Mesothelial cell of epicardium (in vitro differentiated cells): ENCODE measurements around the gene TRPC1. TPM values are rescaled to one million over a fixed set of nuclear protein-coding genes. Genes with fewer than 3 reads are reported as not detected.
"Not testable (repeated sequence)": the region's sequence is repeated elsewhere in the genome, so short reads cannot be mapped to it uniquely, and the experiment has no call there.

Source experiments
- DNase-seq, 2 experiments: peaks; one replicate each; pipeline ENCODE4 v3.0.0; 2021; ENCODE audit warnings: low spot score in 2 of 2; ENCODE audit not compliant: unreplicated experiment in 2 of 2
- H3K27ac Mint-ChIP-seq: 2 replicates; pipeline ENCODE4 v1.8.0; 2021; ENCODE audit warnings: mixed read lengths
- H3K27me3 Mint-ChIP-seq: 2 replicates; pipeline ENCODE4 v1.8.0; 2021; ENCODE audit warnings: low read depth, mixed read lengths
- H3K36me3 Mint-ChIP-seq: 2 replicates; pipeline ENCODE4 v1.8.0; 2021; ENCODE audit warnings: mixed read lengths
- H3K4me1 Mint-ChIP-seq: 2 replicates; pipeline ENCODE4 v1.8.0; 2021; ENCODE audit warnings: mixed read lengths
- H3K4me3 Mint-ChIP-seq: 2 replicates; pipeline ENCODE4 v1.8.0; 2021; ENCODE audit warnings: mild to moderate bottlenecking, moderate library complexity, mixed read lengths
- H3K9me3 Mint-ChIP-seq: 2 replicates; pipeline ENCODE4 v1.8.0; 2021; ENCODE audit warnings: mixed read lengths
- total RNA-seq: library from RNA; stranded (reverse); gene quantifications from 3 replicates; pipeline ENCODE4 v1.2.1, GENCODE V29; 2021
- TF ChIP-seq, protein P1 (sequence below): fragments of 200-600 bp; sonication (generic); IDR thresholded peaks from one replicate; pipeline ENCODE4 v1.5.0; 2021; ENCODE audit warnings: antibody characterized with exemption; ENCODE audit not compliant: unreplicated experiment

Gene TRPC1
- total RNA-seq, 1 donor from 2014 or later, result 15.7 TPM

DNA sequence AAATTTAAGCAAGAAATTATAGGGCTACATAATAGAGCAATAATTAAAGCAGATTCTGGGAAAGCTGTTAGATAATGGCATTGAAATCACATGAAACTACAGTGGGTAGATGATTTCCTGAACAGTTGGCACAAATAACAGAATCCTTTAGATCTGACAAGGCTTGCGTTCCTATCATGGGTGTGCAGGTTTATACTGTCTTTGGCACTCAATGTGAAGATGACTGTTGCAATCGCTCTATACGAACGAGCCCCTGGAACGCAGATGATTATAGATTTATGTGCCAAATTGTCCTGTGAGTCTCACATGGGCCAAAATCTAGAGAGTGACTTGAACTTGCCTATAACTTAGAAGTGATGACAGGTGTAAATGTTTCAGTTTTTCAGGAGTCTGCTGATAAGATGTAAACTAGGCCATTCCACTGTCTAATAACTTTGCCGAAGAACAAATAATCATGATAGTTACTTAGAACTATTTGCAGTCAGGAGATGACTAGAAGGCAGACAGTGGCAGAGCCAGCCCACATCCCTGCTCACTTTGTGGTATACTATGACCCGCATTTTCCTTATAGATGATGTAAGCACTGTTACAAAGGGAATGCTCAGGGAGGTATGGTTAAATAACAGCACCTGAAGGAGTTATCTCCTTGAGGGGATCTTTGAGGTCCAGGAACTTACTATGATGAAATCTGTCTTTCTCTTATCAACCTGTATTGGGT, 30.5 kb upstream of the TRPC1 start:
- TF ChIP-seq, protein P1, sequence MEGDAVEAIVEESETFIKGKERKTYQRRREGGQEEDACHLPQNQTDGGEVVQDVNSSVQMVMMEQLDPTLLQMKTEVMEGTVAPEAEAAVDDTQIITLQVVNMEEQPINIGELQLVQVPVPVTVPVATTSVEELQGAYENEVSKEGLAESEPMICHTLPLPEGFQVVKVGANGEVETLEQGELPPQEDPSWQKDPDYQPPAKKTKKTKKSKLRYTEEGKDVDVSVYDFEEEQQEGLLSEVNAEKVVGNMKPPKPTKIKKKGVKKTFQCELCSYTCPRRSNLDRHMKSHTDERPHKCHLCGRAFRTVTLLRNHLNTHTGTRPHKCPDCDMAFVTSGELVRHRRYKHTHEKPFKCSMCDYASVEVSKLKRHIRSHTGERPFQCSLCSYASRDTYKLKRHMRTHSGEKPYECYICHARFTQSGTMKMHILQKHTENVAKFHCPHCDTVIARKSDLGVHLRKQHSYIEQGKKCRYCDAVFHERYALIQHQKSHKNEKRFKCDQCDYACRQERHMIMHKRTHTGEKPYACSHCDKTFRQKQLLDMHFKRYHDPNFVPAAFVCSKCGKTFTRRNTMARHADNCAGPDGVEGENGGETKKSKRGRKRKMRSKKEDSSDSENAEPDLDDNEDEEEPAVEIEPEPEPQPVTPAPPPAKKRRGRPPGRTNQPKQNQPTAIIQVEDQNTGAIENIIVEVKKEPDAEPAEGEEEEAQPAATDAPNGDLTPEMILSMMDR, result no peak
- no peak for DNase-seq
- Mint-ChIP-seq H3K9me3 (no peaks in the 10 kb centered on the region), H3K4me3 (no peak overlapping the region), H3K27ac (no peak overlapping the region), H3K36me3 (peaks cover 4% of the 10 kb centered on the region), H3K4me1 (peaks cover 2% of the 10 kb centered on the region), H3K27me3 (no peaks in the 10 kb centered on the region)

GRCh38 chr3:142694225-142694624, 29.6 kb upstream of the TRPC1 start:
- H3K36me3 Mint-ChIP-seq, result peaks cover 2% of the 10 kb centered on the region

GRCh38 chr3:142705198-142705597, 18.6 kb upstream of the TRPC1 start:
- no peaks in the 10 kb centered on the region for H3K4me1 Mint-ChIP-seq
- no peaks in the 10 kb centered on the region for H3K27me3 Mint-ChIP-seq
- H3K9me3 Mint-ChIP-seq, result no peaks in the 10 kb centered on the region
- H3K4me3 Mint-ChIP-seq, result no peak overlapping the region
- TF ChIP-seq, protein P1, result no peak
- no peak overlapping the region for H3K27ac Mint-ChIP-seq
- no peak for DNase-seq
- H3K36me3 Mint-ChIP-seq, result no peaks in the 10 kb centered on the region

More at GRCh38 chr3:142694225-142694624, 29.6 kb upstream of the TRPC1 start:
- Mint-ChIP-seq H3K4me1 (peaks cover 2% of the 10 kb centered on the region), H3K27ac (no peak overlapping the region), H3K4me3 (no peak overlapping the region), H3K9me3 (no peaks in the 10 kb centered on the region), H3K27me3 (no peaks in the 10 kb centered on the region)
- TF ChIP-seq, protein P1, result no peak
- DNase-seq, result no peak

- H3K36me3 Mint-ChIP-seq, result no peaks in the 10 kb centered on the region
- no peaks in the 10 kb centered on the region for H3K4me1 Mint-ChIP-seq
- no peak overlapping the region for H3K4me3 Mint-ChIP-seq
- TF ChIP-seq, protein P1, result no peak
- H3K27ac Mint-ChIP-seq, result no peak overlapping the region
- H3K27me3 Mint-ChIP-seq, result no peaks in the 10 kb centered on the region
- no peak for DNase-seq
- no peaks in the 10 kb centered on the region for H3K9me3 Mint-ChIP-seq
Measured at GRCh38 chr3:142706321-142707127, 17.3 kb upstream of the TRPC1 start.

DNA sequence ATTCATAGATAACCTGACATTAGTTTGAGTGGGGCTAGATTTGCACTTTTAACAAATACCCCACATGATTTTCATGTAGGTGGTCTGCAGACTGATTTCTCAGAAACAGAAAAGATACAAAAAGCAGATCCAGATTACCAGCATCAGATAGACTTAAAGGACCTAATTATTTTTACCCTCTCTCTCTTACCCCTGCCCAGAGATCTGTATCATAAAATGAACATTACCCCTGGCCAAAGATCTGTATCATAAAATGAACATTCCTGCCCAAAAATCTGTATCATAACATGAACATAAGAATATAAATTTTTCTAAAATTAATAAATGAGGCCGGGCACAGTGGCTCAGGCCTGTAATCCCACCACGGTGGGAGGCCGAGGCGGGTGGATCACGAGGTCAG, 14.6 kb upstream of the TRPC1 start:
- Mint-ChIP-seq H3K4me3 (no peak overlapping the region), H3K36me3 (no peaks in the 10 kb centered on the region), H3K27me3 (no peaks in the 10 kb centered on the region), H3K9me3 (no peaks in the 10 kb centered on the region), H3K4me1 (no peaks in the 10 kb centered on the region), H3K27ac (no peak overlapping the region)
- DNase-seq, result no peak
- TF ChIP-seq, protein P1, result no peak

- H3K36me3 Mint-ChIP-seq, H3K27ac Mint-ChIP-seq, H3K9me3 Mint-ChIP-seq, H3K4me3 Mint-ChIP-seq, DNase-seq, H3K4me1 Mint-ChIP-seq, H3K27me3 Mint-ChIP-seq: not testable (repeated sequence)
Measured at GRCh38 chr3:142714882-142715281, 9.0 kb upstream of the TRPC1 start.
